Skin of body (tissue), 2 donors: ENCODE measurements around the gene MAGEA3. TPM values are rescaled to one million over a fixed set of nuclear protein-coding genes. Genes with fewer than 3 reads are reported as not detected.
"Not testable (repeated sequence)": the region's sequence is repeated elsewhere in the genome, so short reads cannot be mapped to it uniquely, and the experiment has no call there.

ENCODE experiments used
- DNase-seq: peaks from one replicate; lab custom pipeline; 2025; lab: John Stamatoyannopoulos, UW
- total RNA-seq: library from RNA; depleted of rRNA; stranded (reverse); fragments of >200 nt; gene quantifications from one replicate; pipeline ENCODE4 v1.2.3, GENCODE V29; 2014

Gene MAGEA3
- not detected for total RNA-seq

GRCh38 chrX:152697952-152698931 is at the start of gene MAGEA3:
Gene MAGEA3, plus strand, starts transcription at chrX:152698794. Its CDS starts 2,039 bp downstream, at chrX:152700833.
- not testable (repeated sequence) for DNase-seq

- no peak for DNase-seq
Measured at GRCh38 chrX:152652060-152652459, 46.5 kb upstream of the MAGEA3 start.

GRCh38 chrX:152652467-152652866 is 46.1 kb upstream of the MAGEA3 start:
- DNase-seq, result no peak

GRCh38 chrX:152656087-152656486 is 42.5 kb upstream of the MAGEA3 start:
- no peak for DNase-seq

DNA sequence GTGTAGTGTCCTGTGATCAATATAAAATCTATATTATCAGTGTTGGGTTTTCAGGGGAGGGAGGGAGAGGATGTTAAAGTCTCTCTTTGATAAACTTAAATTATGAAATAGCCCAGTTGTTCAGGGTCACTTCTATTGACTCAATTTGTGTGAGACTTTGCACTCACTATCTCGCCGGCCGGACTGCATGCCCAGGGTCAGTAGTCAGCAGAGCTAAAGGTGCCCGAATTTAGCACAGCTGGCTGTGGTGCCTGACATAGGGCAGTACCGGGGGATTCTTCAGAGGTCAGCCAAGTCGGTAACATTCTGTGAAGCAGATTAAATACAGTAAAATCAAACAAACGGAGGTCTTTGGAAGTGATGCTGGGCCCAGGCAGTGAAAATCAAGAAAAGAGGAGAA is 41.7 kb upstream of the MAGEA3 start:
- DNase-seq, result no peak

GRCh38 chrX:152658302-152658701 is 40.3 kb upstream of the MAGEA3 start:
- no peak for DNase-seq

DNA sequence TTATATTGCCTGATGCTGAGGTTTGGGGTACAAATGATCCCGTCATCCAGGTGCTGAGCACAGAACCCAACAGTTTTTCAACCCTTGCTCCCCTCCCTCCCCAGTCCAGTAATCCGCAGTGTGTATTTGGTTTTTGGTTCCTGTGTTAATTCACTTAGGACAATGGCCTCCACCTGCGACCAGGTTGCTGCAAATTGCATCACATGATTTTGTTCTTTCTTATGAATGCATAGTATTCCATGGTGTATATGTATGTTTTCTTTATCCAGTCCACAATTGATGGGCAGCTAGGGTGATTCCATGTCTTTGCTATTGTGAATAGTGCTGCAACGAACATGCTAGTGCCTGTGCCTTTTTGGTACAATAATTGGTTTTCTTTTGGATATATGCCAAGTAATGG is 35.5 kb upstream of the MAGEA3 start:
- no peak for DNase-seq

GRCh38 chrX:152674135-152674534 is 24.5 kb upstream of the MAGEA3 start:
- no peak for DNase-seq

DNA sequence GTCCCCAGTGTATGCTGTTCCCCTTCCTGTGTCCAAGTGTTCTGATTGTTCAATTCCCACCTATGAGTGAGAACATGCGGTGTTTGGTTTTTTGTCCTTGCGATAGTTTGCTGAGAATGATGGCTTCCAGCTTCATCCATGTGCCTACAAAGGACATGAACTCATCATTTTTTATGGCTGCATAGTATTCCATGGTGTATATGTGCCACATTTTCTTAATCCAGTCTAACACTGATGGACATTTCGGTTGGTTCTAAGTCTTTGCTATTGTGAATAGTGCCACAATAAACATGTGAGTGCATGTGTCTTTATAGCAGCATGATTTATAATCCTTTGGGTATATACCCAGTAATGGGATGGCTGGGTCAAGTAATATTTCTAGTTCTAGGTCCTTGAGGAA is 23.9 kb upstream of the MAGEA3 start:
- DNase-seq, result not testable (repeated sequence)

DNA sequence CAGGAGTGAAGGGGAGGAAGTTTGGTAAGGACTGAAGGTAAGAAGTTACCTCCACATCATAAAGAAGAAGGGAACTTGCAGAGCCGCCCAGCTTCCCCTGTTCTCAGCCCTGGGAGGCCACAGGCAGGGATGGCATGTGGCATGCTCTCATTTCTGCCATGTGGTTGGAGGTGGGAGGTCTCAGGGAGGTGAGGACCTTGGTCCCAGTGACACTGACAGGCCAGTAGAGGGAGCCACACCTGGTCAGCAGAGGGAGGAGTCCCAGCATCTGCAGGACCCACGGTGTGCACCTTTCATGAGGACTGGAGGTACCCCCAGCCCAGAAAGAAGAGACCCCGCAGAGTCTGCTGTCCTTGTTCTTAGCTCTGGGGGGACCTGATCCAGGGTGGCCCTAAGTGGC is 17.6 kb upstream of the MAGEA3 start:
- DNase-seq, result not testable (repeated sequence)

DNA sequence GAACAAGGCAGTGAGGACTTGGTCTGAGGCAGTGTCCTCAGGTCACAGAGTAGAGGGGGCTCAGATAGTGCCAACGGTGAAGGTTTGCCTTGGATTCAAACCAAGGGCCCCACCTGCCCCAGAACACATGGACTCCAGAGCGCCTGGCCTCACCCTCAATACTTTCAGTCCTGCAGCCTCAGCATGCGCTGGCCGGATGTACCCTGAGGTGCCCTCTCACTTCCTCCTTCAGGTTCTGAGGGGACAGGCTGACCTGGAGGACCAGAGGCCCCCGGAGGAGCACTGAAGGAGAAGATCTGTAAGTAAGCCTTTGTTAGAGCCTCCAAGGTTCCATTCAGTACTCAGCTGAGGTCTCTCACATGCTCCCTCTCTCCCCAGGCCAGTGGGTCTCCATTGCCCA is 1.8 kb downstream of the MAGEA3 start:
- not testable (repeated sequence) for DNase-seq

GRCh38 chrX:152706500-152706899 is 7.9 kb downstream of the MAGEA3 start:
- DNase-seq, result not testable (repeated sequence)

DNA sequence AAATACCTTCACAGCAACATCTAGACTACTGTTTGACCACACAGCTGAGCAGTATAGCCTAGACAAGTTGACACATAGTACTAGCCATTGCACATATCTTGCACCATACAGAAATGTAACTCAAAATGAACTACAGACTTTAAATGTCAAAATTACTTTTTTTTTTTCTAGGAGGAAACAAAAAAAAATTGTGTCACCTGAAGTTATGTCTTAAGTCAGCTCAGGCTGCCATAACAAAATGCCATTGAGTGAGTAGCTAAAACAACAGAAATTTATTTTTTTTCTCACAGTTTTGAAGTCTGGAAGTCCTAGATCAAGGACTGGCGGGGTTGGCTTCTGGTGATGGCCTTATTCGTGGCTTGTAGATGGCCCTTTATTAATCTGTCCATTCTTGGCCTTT is 10.6 kb downstream of the MAGEA3 start, which contains the start of gene CSAG2:
TSS of gene CSAG2 (minus strand) at position 101 of the 400 bp plus-strand sequence. CDS start 161 bp downstream, outside the sequence.
- not testable (repeated sequence) for DNase-seq

DNA sequence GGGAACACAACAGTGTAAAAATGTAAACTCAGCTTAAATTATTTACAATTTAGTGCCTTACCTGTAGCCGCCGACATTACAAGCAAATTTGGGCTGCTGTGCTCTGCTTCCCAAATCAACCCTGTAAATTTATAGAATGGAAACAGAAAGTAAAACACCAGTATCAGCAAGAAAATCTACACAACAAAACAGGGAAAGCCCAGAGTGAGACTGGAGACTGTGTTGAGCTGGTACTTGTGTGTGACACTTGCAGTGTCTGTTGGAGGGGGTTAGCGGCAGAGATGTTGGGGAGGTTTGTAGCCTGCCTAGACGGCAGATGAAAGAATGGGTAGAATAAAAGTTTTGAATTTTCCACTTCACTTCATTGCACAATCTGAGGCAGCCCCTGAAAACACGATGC is 14.6 kb downstream of the MAGEA3 start:
- not testable (repeated sequence) for DNase-seq

DNA sequence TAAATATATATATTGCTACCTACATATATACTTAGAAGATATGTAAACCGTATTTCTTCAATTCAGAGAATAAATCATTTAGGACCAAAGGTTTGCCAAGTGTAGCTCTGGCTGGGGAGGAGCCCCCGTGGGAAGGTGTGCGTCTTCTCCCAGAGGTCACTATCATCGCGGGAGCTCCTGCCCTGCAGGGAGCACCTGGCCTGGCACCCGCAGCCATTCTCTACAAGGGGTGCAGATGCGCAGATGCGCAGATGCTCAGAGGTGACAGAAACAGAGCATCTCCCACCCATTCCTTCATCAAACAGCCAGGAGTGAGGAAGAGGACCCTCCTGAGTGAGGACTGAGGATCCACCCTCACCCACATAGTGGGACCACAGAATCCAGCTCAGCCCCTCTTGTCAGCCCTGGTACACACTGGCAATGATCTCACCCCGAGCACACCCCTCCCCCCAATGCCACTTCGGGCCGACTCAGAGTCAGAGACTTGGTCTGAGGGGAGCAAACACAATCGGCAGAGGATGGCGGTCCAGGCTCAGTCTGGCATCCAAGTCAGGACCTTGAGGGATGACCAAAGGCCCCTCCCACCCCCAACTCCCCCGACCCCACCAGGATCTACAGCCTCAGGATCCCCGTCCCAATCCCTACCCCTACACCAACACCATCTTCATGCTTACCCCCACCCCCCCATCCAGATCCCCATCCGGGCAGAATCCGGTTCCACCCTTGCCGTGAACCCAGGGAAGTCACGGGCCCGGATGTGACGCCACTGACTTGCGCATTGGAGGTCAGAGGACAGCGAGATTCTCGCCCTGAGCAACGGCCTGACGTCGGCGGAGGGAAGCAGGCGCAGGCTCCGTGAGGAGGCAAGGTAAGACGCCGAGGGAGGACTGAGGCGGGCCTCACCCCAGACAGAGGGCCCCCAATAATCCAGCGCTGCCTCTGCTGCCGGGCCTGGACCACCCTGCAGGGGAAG is 15.5 kb downstream of the MAGEA3 start, which contains the start of gene MAGEA2B:
TSS of gene MAGEA2B (plus strand) at position 814 of the 973 bp plus-strand sequence. CDS start 2,479 bp downstream, outside the sequence.
- not testable (repeated sequence) for DNase-seq

- no peak for DNase-seq
Measured at GRCh38 chrX:152725409-152725808, 26.8 kb downstream of the MAGEA3 start.

GRCh38 chrX:152733261-152733975 is 34.8 kb downstream of the MAGEA3 start, which contains the start of the genes CSAG1 and MAGEA12:
Gene CSAG1, minus strand, starts transcription at chrX:152733721. Its CDS starts 1,261 bp downstream, at chrX:152732460.
Gene MAGEA12, plus strand, starts transcription at chrX:152733757. Its CDS starts 2,405 bp downstream, at chrX:152736162.
- DNase-seq, result no peak

DNA sequence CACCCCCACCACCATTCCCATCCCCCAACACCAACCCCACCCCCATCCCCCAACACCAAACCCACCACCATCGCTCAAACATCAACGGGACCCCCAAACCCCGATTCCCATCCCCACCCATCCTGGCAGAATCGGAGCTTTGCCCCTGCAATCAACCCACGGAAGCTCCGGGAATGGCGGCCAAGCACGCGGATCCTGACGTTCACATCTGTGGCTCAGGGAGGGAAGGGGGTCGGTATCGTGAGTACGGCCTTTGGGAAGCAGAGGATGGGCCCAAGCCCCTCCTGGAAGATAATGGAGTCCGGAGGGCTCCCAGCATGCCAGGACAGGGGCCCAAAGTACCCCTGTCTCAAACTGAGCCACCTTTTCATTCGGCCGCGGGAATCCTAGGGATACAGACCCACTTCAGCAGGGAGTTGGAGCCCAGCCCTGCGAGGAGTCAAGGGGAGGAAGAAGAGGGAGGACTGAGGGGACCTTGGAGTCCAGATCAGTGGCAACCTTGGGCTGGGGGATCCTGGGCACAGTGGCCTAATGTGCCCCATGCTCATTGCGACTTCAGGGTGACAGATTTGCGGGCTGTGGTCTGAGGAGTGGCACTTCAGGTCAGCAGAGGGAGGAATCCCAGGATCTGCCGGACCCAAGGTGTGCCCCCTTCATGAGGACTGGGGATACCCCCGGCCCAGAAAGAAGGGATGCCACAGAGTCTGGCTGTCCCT is 35.7 kb downstream of the MAGEA3 start:
- not testable (repeated sequence) for DNase-seq

DNA sequence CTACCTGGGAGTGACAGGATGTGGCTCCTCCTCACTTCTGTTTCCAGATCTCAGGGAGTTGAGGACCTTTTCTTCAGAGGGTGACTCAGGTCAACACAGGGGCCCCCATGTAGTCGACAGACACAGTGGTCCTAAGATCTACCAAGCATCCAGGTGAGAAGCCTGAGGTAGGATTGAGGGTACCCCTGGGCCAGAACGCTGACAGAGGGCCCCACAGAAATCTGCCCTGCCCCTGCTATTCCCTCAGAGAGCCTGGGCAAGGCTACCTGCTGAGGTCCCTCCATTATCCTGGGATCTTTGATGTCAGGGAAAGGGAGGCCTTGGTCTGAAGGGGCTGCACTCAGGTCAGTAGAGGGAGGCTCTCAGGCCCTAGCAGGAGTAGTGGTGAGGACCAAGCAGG is 36.5 kb downstream of the MAGEA3 start:
- no peak for DNase-seq
